DND-41 (cell line): ENCODE data around the gene TRMT1L.

ENCODE experiments used
- ATAC-seq: fragments of 200-7000 bp; cut with Tn5 transposase; 3 replicates; pipeline ENCODE4 v1.9.1; 2021; ENCODE audit warnings: low read depth; ENCODE audit not compliant: insufficient read depth
- DNase-seq: peaks from one replicate; pipeline ENCODE4 v3.0.0-alpha.2; 2020
- H2AFZ ChIP-seq: 2 replicates; pipeline ENCODE4 v1.6.0; 2012; ENCODE audit warnings: low read depth, low read length
- H3K27ac ChIP-seq: 2 replicates; pipeline ENCODE4 v1.5.1; 2012; ENCODE audit warnings: low read length, inconsistent platforms
- H3K27me3 ChIP-seq: fragments of 200-600 bp; sonication (generic); 2 replicates; pipeline ENCODE4 v1.6.0; 2012; ENCODE audit warnings: low read length, mild to moderate bottlenecking, inconsistent platforms; ENCODE audit not compliant: insufficient read depth, poor library complexity
- H3K36me3 ChIP-seq: 2 replicates; pipeline ENCODE4 v1.5.1; 2012; ENCODE audit warnings: low read length, inconsistent platforms; ENCODE audit not compliant: insufficient read depth
- H3K4me1 ChIP-seq: 2 replicates; pipeline ENCODE4 v1.5.1; 2012; ENCODE audit warnings: mild to moderate bottlenecking, low read length; ENCODE audit not compliant: insufficient read depth
- H3K4me2 ChIP-seq: 2 replicates; pipeline ENCODE4 v1.6.0; 2012; ENCODE audit warnings: mild to moderate bottlenecking, moderate library complexity, low read length, inconsistent platforms; ENCODE audit not compliant: insufficient read depth
- H3K4me3 ChIP-seq, 2 experiments: fragments of 200-600 bp in 1 of 2; shearing (Covaris generic) in 1 of 2; 2 replicates each; pipeline ENCODE4 v1.5.1; 2012 to 2016; ENCODE audit warnings: inconsistent platforms in 2 of 2, low read length in 2 of 2, mild to moderate bottlenecking in 2 of 2, low read depth in 1 of 2, moderate library complexity in 1 of 2
- H3K79me2 ChIP-seq: 2 replicates; pipeline ENCODE4 v1.6.0; 2012; ENCODE audit warnings: low read length, inconsistent platforms; ENCODE audit not compliant: insufficient read depth
- H3K9ac ChIP-seq: 2 replicates; pipeline ENCODE4 v1.6.0; 2012; ENCODE audit warnings: low read depth, mild to moderate bottlenecking, inconsistent platforms, low read length, moderate library complexity
- H3K9me3 ChIP-seq: 2 replicates; pipeline ENCODE4 v1.5.1; 2012; ENCODE audit warnings: low read length, moderate library complexity, mild to moderate bottlenecking, inconsistent platforms; ENCODE audit not compliant: insufficient read depth, severe bottlenecking
- H4K20me1 ChIP-seq: 2 replicates; pipeline ENCODE4 v1.6.0; 2012; ENCODE audit warnings: low read length; ENCODE audit not compliant: insufficient read depth
- CTCF ChIP-seq: IDR thresholded peaks from 2 replicates; pipeline ENCODE4 v1.5.1; 2012; ENCODE audit warnings: borderline replicate concordance, low read length, moderate library complexity, mild to moderate bottlenecking; ENCODE audit not compliant: poor library complexity, severe bottlenecking; ENCODE audit errors: extremely low read depth
- EZH2 ChIP-seq: IDR thresholded peaks from 3 replicates; pipeline ENCODE4 v1.6.1; 2012; ENCODE audit warnings: borderline replicate concordance, low read depth, mild to moderate bottlenecking, moderate library complexity, low read length, inconsistent platforms; ENCODE audit not compliant: severe bottlenecking

TRMT1L gene

GRCh38 chr1:185152187-185152767 lies 4.5 kb downstream of the TRMT1L start:
- Histone ChIP-seq H3K4me3 (no peak overlapping the region), H4K20me1 (no peaks in the 10 kb centered on the region), H3K4me1 (peaks cover 16% of the 10 kb centered on the region), H3K9ac (no peak overlapping the region), H2AFZ (no peak overlapping the region), H3K4me2 (no peak overlapping the region), H3K36me3 (peaks cover 28% of the 10 kb centered on the region), H3K9me3 (no peaks in the 10 kb centered on the region), H3K27me3 (no peaks in the 10 kb centered on the region), H3K27ac (no peak overlapping the region), H3K79me2 (peaks cover 18% of the 10 kb centered on the region)
- ATAC-seq (no peak), DNase-seq (no peak)
- TF ChIP-seq CTCF, result no peak
- TF ChIP-seq EZH2, result no peak

GRCh38 chr1:185151215-185151614 lies 5.5 kb downstream of the TRMT1L start:
- H3K4me2 ChIP-seq, result no peak overlapping the region
- no peaks in the 10 kb centered on the region for H3K27me3 ChIP-seq
- no peaks in the 10 kb centered on the region for H4K20me1 ChIP-seq
- no peak for ATAC-seq
- H3K4me1 ChIP-seq, result peaks cover 16% of the 10 kb centered on the region
- peaks cover 31% of the 10 kb centered on the region for H3K36me3 ChIP-seq
- H3K9me3 ChIP-seq, result no peaks in the 10 kb centered on the region
- H3K79me2 ChIP-seq, result peaks cover 14% of the 10 kb centered on the region
- no peak overlapping the region for H3K9ac ChIP-seq
- no peak overlapping the region for H3K4me3 ChIP-seq
- no peak overlapping the region for H3K27ac ChIP-seq
- TF ChIP-seq CTCF (no peak), EZH2 (no peak)
- DNase-seq, result no peak
- H2AFZ ChIP-seq, result no peak overlapping the region

- DNase-seq (no peak), ATAC-seq (no peak)
- Histone ChIP-seq H3K4me3 (no peak overlapping the region), H3K27ac (no peak overlapping the region), H3K4me1 (no peaks in the 10 kb centered on the region), H3K9ac (no peak overlapping the region), H3K9me3 (no peaks in the 10 kb centered on the region), H3K27me3 (no peaks in the 10 kb centered on the region), H3K36me3 (peaks cover 54% of the 10 kb centered on the region), H3K4me2 (no peak overlapping the region), H3K79me2 (no peaks in the 10 kb centered on the region), H2AFZ (no peak overlapping the region), H4K20me1 (no peaks in the 10 kb centered on the region)
- TF ChIP-seq CTCF, result no peak
These were observed 12.5 kb downstream of the TRMT1L start for GRCh38 chr1:185144233-185144632.

- DNase-seq, result no peak
- Histone ChIP-seq H3K27ac (no peak overlapping the region), H3K9me3 (no peaks in the 10 kb centered on the region), H3K4me2 (no peak overlapping the region), H3K79me2 (no peaks in the 10 kb centered on the region), H3K27me3 (no peaks in the 10 kb centered on the region), H2AFZ (no peak overlapping the region), H4K20me1 (no peaks in the 10 kb centered on the region), H3K36me3 (peaks cover 36% of the 10 kb centered on the region; the same call in 1 of the 2 replicates), H3K4me1 (no peaks in the 10 kb centered on the region), H3K9ac (no peak overlapping the region), H3K4me3 (no peak overlapping the region)
- TF ChIP-seq CTCF, result no peak
- TF ChIP-seq EZH2, result no peak
- no peak for ATAC-seq
These were observed 17.5 kb downstream of the TRMT1L start for GRCh38 chr1:185139246-185139645.
